Measurements from ENCODE around the gene ARHGEF33. TPM values are rescaled to one million over a fixed set of nuclear protein-coding genes. Genes with fewer than 3 reads are reported as not detected.

The ARHGEF33 gene
- total RNA-seq, 4 donors from 2014 or later, result 0.88 to 5.9 (median 2.2) TPM

- Histone ChIP-seq H3K4me1 (no peaks in the 10 kb centered on the region), H3K4me3 (no peak overlapping the region), H3K27me3 (no peaks in the 10 kb centered on the region), H3K36me3 (no peaks in the 10 kb centered on the region), H3K27ac (no peak overlapping the region), H3K9me3 (no peaks in the 10 kb centered on the region)
- no peak for TF ChIP-seq POLR2A (IDR thresholded peaks at IDR 0.05)
- TF ChIP-seq CTCF (IDR thresholded peaks at IDR 0.05), result no peak
- intact Hi-C loops (cut with DNase I; ENCODE audit: low total_unique reads), result no loop called here
- no peak for DNase-seq
Observed at GRCh38 chr2:38973266-38973665, 83.6 kb downstream of the ARHGEF33 start.

GRCh38 chr2:38975042-38975441 is 85.4 kb downstream of the ARHGEF33 start:
- Histone ChIP-seq H3K4me3 (no peak overlapping the region), H3K9me3 (no peaks in the 10 kb centered on the region), H3K36me3 (no peaks in the 10 kb centered on the region), H3K27ac (no peak overlapping the region), H3K4me1 (no peaks in the 10 kb centered on the region), H3K27me3 (no peaks in the 10 kb centered on the region)
- intact Hi-C loops (cut with DNase I; ENCODE audit: low total_unique reads), result no loop called here
- no peak for DNase-seq
- TF ChIP-seq CTCF (IDR thresholded peaks at IDR 0.05), result no peak
- no peak for TF ChIP-seq POLR2A (IDR thresholded peaks at IDR 0.05)

GRCh38 chr2:38977047-38977446 is 87.4 kb downstream of the ARHGEF33 start:
- Histone ChIP-seq H3K4me3 (no peak overlapping the region), H3K27ac (no peak overlapping the region), H3K27me3 (no peaks in the 10 kb centered on the region), H3K36me3 (no peaks in the 10 kb centered on the region), H3K4me1 (no peaks in the 10 kb centered on the region), H3K9me3 (no peaks in the 10 kb centered on the region)
- no peak for DNase-seq
- TF ChIP-seq POLR2A (IDR thresholded peaks at IDR 0.05) (no peak), CTCF (IDR thresholded peaks at IDR 0.05) (no peak)
- intact Hi-C loops (cut with DNase I; ENCODE audit: low total_unique reads), result no loop called here

GRCh38 chr2:38978296-38978903 is 88.7 kb downstream of the ARHGEF33 start:
- Histone ChIP-seq H3K4me3 (no peak overlapping the region), H3K9me3 (no peaks in the 10 kb centered on the region), H3K36me3 (no peaks in the 10 kb centered on the region), H3K4me1 (no peaks in the 10 kb centered on the region), H3K27me3 (no peaks in the 10 kb centered on the region), H3K27ac (no peak overlapping the region)
- intact Hi-C loops (cut with DNase I; ENCODE audit: low total_unique reads), result no loop called here
- no peak for TF ChIP-seq POLR2A (IDR thresholded peaks at IDR 0.05)
- no peak for TF ChIP-seq CTCF (IDR thresholded peaks at IDR 0.05)
- no peak for DNase-seq

- Histone ChIP-seq H3K4me1 (no peaks in the 10 kb centered on the region), H3K27ac (no peak overlapping the region), H3K4me3 (no peak overlapping the region), H3K36me3 (no peaks in the 10 kb centered on the region), H3K9me3 (no peaks in the 10 kb centered on the region), H3K27me3 (no peaks in the 10 kb centered on the region)
- TF ChIP-seq CTCF (IDR thresholded peaks at IDR 0.05) (no peak), POLR2A (IDR thresholded peaks at IDR 0.05) (no peak)
- no peak for DNase-seq
- intact Hi-C loops (cut with DNase I; ENCODE audit: low total_unique reads), result no loop called here
Observed at GRCh38 chr2:38978908-38979307, 89.2 kb downstream of the ARHGEF33 start.

All from uterus (tissue), 4 donors.